Neutrophil (primary cell): Measurements from ENCODE around the gene ATP5MC3.

Source experiments
- H3K27ac ChIP-seq: fragments of 200-600 bp; sonication (generic); 2 replicates; pipeline ENCODE4 v1.5.1; 2016; ENCODE audit warnings: mild to moderate bottlenecking, moderate library complexity
- H3K27me3 ChIP-seq: fragments of 200-600 bp; sonication (generic); 2 replicates; pipeline ENCODE4 v1.6.0; 2016; ENCODE audit warnings: mild to moderate bottlenecking
- H3K36me3 ChIP-seq: fragments of 200-600 bp; sonication (generic); 2 replicates; pipeline ENCODE4 v1.5.1; 2017
- H3K4me1 ChIP-seq, 2 experiments: fragments of 200-600 bp in 1 of 2; sonication (generic) in 1 of 2; 1 replicate in 1 of 2; 2 replicates in 1 of 2; pipeline versions ENCODE4 v1.5.1 to v1.6.1; 2013 to 2016; ENCODE audit warnings: low read depth in 1 of 2, low read length in 1 of 2, mild to moderate bottlenecking in 1 of 2, moderate library complexity in 1 of 2; ENCODE audit not compliant: control insufficient read depth in 1 of 2, insufficient read depth in 1 of 2
- H3K4me3 ChIP-seq, 2 experiments: fragments of 200-600 bp in 1 of 2; sonication (generic) in 1 of 2; 1 replicate in 1 of 2; 2 replicates in 1 of 2; pipeline ENCODE4 v1.5.1; 2013 to 2016; ENCODE audit warnings: low read depth in 1 of 2, low read length in 1 of 2, mild to moderate bottlenecking in 1 of 2, moderate library complexity in 1 of 2
- H3K9me3 ChIP-seq: fragments of 200-600 bp; sonication (generic); 2 replicates; pipeline ENCODE4 v1.5.1; 2016
- TF ChIP-seq, protein P1 (sequence below): fragments of 200-600 bp; sonication (generic); IDR thresholded peaks from 2 replicates; pipeline ENCODE4 v1.5.1; 2016; ENCODE audit warnings: antibody characterized with exemption

ATP5MC3 gene

DNA sequence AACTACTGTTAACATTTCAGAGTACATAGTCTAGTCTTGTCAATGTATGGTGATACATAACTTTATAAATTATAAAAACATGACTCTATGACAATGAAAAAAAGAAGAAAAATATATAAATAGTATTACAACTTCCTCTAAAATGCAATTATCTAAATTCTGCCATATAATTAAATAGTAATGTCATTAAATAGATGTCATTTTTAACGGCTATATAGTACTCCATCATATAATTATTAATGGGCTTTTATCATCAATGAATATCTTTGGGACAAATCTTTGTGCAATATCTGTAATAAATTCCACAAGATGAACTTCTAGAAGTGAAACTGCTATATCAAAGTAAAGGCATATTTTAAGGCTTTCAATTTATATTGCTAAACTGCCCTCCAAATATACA, 38.3 kb downstream of the ATP5MC3 start:
- Histone ChIP-seq H3K36me3 (peaks cover 16% of the 10 kb centered on the region), H3K9me3 (no peaks in the 10 kb centered on the region), H3K4me1 (no peaks in the 10 kb centered on the region), H3K27me3 (no peaks in the 10 kb centered on the region), H3K27ac (no peak overlapping the region), H3K4me3 (no peak overlapping the region)
- TF ChIP-seq, protein P1, sequence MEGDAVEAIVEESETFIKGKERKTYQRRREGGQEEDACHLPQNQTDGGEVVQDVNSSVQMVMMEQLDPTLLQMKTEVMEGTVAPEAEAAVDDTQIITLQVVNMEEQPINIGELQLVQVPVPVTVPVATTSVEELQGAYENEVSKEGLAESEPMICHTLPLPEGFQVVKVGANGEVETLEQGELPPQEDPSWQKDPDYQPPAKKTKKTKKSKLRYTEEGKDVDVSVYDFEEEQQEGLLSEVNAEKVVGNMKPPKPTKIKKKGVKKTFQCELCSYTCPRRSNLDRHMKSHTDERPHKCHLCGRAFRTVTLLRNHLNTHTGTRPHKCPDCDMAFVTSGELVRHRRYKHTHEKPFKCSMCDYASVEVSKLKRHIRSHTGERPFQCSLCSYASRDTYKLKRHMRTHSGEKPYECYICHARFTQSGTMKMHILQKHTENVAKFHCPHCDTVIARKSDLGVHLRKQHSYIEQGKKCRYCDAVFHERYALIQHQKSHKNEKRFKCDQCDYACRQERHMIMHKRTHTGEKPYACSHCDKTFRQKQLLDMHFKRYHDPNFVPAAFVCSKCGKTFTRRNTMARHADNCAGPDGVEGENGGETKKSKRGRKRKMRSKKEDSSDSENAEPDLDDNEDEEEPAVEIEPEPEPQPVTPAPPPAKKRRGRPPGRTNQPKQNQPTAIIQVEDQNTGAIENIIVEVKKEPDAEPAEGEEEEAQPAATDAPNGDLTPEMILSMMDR, result no peak

DNA sequence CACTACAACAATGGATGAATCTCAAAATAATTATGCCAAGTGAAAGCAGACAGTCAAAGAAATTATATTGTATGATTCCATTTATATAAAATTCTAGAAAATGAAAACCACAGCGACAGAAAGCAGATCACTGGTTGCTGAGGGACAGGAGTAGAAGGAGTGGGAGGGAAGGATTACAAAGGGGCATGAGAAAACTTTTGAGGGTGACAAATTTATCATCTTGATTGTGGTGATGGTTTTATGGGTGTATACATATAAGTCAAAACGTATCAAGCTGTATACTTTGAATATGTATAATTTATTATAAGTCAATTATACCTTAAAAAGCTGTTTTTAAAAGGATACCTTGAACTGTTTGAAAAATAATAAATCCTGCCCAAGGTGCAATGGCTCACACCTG, 41.2 kb downstream of the ATP5MC3 start:
- Histone ChIP-seq H3K36me3 (peaks cover 25% of the 10 kb centered on the region), H3K4me1 (no peaks in the 10 kb centered on the region), H3K9me3 (no peaks in the 10 kb centered on the region), H3K27ac (no peak overlapping the region), H3K27me3 (no peaks in the 10 kb centered on the region), H3K4me3 (no peak overlapping the region)
- TF ChIP-seq, protein P1, result no peak

DNA sequence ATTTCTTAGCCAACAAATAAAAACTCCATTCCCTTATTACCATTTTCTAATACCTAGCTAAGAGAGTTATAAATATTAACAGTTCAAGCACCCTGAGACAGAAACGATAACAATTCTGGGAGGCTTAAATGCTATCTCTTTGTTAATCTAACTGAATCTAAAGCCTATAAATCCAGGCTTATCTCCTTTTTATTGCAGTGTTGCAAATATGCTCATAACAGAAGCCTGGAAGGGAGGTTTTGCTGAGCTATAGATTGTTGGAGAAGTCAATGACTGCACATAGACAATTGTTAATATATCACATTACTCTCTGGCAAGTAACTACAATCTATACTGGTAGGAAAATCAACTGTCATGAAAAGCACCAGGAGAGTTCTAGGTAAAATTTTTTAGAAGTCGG, 43.7 kb downstream of the ATP5MC3 start:
- no peak overlapping the region for H3K4me3 ChIP-seq
- H3K36me3 ChIP-seq, result peaks cover 25% of the 10 kb centered on the region
- no peak overlapping the region for H3K27ac ChIP-seq
- TF ChIP-seq, protein P1, result no peak
- H3K9me3 ChIP-seq, result no peaks in the 10 kb centered on the region
- H3K4me1 ChIP-seq, result no peaks in the 10 kb centered on the region
- no peaks in the 10 kb centered on the region for H3K27me3 ChIP-seq

DNA sequence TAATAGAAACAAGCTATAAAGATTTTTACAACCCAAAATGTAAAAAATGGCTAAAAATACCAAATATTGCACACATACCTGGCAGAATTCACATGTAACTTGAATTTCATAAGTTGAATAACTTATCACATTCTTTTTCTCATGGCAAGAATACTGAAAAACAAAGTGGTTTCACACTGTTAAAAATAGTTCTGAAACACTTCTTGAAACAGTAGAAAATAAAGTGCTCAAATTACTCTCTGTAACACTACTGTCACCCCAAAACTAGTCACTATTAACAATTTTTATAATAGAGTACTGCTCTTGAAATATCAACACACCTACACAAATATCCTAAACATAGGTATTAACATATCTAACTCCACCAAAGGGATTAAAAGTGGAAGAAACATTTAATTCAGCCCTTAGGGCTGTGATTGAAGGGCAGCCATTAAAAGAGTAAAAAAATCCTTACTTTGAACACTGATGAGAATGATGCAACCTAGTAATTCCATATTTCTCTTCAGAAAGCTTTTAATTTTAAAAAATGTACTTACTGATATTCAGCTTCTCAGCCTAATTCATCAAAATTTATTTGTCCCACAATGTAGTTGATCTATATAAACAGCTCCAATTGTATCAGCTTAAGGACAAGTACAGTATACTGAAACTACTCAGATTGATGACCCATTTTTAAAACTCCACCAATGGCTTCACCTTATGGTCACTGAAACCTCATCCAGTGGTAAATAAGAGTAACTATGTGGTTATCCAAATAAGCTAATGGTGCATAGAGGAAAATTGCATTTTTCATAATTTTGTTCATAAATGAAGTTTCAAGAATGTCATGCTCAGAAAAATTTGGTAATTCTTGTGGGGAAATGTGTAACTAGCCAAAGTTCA, 44.9 kb downstream of the ATP5MC3 start:
- Histone ChIP-seq H3K27me3 (no peaks in the 10 kb centered on the region), H3K27ac (no peak overlapping the region), H3K4me3 (no peak overlapping the region), H3K4me1 (no peaks in the 10 kb centered on the region), H3K9me3 (no peaks in the 10 kb centered on the region), H3K36me3 (peaks cover 25% of the 10 kb centered on the region)
- TF ChIP-seq, protein P1, result no peak

DNA sequence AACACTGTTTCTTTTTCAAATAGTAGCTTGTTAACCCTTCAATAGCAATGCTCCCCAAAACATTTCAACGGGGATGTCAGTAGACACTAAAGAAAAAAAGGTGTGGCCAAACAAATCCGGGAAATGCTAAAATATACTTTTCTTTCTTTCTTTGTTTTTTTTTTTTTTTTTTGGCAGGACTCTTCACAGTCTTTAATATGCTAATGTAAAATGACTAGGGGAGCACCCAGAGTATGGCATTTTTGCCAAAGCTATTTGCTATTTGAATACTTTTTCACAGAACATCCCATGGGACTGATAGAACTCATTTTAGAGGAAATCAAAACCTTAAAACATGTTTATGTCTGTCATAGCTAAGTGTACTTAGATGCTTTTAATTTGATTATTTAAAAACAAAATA, 45.6 kb downstream of the ATP5MC3 start:
- no peaks in the 10 kb centered on the region for H3K4me1 ChIP-seq
- H3K27ac ChIP-seq, result no peak overlapping the region
- no peaks in the 10 kb centered on the region for H3K27me3 ChIP-seq
- H3K36me3 ChIP-seq, result peaks cover 25% of the 10 kb centered on the region
- H3K4me3 ChIP-seq, result no peak overlapping the region
- H3K9me3 ChIP-seq, result no peaks in the 10 kb centered on the region
- TF ChIP-seq, protein P1, result no peak
